Measurements from ENCODE around the gene FAM222A. TPM values are rescaled to one million over a fixed set of nuclear protein-coding genes. Genes with fewer than 3 reads are reported as not detected.

The FAM222A gene
- total RNA-seq, 1 donor from 2014 or later = 6.2 TPM

DNA sequence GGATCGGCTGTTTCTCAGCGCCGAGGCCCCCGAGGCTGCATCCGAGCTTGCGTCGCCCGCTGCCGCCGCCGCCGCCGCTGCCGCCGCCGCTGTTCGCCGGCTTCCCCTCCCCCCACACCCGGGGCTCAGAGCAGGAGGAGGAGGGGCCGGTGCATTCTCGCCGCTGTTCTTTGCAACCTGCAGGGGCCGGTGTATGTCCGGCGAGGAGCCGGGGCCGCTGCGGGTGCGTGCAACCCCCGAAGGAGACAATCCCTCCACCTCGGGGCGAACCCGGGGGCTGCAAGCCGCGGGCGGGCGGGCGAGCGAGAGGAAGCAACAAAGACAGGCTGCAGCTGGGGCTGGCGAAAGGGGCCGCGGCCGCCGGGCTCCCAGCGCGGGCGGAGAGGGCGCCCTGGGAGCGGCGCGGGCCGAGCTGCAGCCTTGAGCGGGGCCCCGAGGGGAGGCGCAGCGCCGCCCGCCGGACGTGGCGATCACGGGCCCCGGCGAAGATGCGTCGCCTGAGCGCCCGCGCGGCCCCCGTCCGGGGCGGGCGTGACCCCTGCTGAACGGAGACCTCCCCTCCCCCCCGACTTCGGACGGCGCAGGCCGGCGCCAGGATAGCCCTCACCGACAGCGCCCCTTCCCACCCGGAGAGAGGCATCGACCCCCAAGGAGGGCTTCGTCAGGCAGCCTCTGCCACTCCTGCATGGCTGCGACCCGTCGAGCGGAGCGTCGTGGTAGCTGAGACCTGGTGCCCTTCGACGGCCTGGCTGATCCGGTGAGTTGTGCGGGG lies 702 bp downstream of the FAM222A start:
- intact Hi-C loops (cut with DNase I) = no loop called here
- peak; percentile 30 for ATAC-seq

DNA sequence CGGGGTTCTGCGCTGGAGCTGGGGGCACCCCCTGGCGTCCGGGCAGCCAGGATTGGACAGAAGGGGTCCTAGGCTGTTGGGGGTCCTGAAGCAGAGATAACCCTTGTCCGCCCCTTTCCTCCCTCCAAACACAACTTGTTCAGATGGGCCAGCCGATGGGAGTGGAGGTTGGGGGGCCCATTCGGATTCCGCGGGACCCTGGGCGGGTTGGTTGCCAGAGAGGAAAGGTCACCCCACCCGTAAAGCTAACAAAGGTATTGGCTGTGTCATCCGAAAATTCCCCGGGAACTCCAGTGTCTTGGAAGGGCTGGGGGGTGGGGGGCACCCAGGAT lies 1.3 kb downstream of the FAM222A start:
- intact Hi-C loops (cut with DNase I) = no loop called here
- peaks cover 52% of the 10 kb centered on the region for H3K27me3 ChIP-seq
- DNase-seq = no peak
- H3K27ac ChIP-seq = no peak overlapping the region
- no peaks in the 10 kb centered on the region for H3K9me3 ChIP-seq
- ATAC-seq = no peak
- H3K4me1 ChIP-seq = peaks cover 17% of the 10 kb centered on the region
- peak overlapping the region; percentile 65 for H3K4me3 ChIP-seq
- TF ChIP-seq, protein P1, sequence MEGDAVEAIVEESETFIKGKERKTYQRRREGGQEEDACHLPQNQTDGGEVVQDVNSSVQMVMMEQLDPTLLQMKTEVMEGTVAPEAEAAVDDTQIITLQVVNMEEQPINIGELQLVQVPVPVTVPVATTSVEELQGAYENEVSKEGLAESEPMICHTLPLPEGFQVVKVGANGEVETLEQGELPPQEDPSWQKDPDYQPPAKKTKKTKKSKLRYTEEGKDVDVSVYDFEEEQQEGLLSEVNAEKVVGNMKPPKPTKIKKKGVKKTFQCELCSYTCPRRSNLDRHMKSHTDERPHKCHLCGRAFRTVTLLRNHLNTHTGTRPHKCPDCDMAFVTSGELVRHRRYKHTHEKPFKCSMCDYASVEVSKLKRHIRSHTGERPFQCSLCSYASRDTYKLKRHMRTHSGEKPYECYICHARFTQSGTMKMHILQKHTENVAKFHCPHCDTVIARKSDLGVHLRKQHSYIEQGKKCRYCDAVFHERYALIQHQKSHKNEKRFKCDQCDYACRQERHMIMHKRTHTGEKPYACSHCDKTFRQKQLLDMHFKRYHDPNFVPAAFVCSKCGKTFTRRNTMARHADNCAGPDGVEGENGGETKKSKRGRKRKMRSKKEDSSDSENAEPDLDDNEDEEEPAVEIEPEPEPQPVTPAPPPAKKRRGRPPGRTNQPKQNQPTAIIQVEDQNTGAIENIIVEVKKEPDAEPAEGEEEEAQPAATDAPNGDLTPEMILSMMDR (IDR thresholded peaks at IDR 0.05) = no peak
- H3K36me3 ChIP-seq = no peaks in the 10 kb centered on the region

More for the DNA sequence above, 702 bp downstream of the FAM222A start:
- Histone ChIP-seq H3K4me3 (peak overlapping the region; percentile 65), H3K27ac (no peak overlapping the region), H3K4me1 (peaks cover 17% of the 10 kb centered on the region), H3K36me3 (no peaks in the 10 kb centered on the region), H3K27me3 (peaks cover 52% of the 10 kb centered on the region), H3K9me3 (no peaks in the 10 kb centered on the region)
- TF ChIP-seq, protein P1 (IDR thresholded peaks at IDR 0.05) = peak; percentile 23
- peak; percentile 86 for DNase-seq

DNA sequence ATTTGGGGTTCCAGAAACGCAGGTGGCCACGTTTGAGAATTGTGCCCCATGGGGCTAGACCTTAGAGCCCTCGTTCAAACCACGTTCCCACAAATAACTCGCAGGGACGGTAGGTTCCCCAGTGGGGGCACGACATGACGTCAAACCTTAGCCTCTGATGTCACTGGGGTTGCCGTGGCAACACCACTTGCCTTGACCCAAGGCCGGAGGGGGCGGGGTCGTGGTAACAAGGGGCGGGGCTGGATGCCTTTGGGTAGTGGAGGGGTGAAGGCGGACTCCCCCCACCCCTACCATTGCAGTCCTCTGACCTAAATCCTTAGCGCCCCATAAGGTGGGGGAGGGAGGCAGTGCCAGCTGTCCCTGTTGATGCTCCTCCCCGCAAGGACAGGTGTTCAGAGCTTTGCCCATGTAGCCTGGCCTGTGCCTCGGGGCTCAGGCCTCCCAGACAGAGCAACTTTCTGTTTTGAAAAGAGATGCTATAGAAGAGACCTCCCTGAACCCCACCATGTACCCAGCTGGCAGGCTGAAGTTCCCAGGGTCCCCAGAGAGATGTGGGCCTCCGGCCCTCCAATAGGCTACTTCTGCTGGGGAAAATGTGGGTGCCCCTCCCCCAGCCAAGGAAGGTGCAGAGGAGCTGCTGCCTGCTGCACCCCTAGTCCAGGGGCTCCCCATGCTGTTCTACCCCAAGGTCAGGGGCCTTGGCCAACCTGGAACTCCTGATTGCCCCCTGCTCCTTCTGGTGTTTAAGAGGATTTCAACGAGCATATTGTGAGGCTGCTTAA lies 1.9 kb downstream of the FAM222A start:
- no peaks in the 10 kb centered on the region for H3K36me3 ChIP-seq
- no peak for ATAC-seq
- H3K4me3 ChIP-seq = peak overlapping the region; percentile 65
- TF ChIP-seq, protein P1 (IDR thresholded peaks at IDR 0.05) = no peak
- no peak for DNase-seq
- intact Hi-C loops (cut with DNase I) = no loop called here
- no peaks in the 10 kb centered on the region for H3K9me3 ChIP-seq
- H3K4me1 ChIP-seq = peaks cover 17% of the 10 kb centered on the region
- no peak overlapping the region for H3K27ac ChIP-seq
- H3K27me3 ChIP-seq = peaks cover 50% of the 10 kb centered on the region

DNA sequence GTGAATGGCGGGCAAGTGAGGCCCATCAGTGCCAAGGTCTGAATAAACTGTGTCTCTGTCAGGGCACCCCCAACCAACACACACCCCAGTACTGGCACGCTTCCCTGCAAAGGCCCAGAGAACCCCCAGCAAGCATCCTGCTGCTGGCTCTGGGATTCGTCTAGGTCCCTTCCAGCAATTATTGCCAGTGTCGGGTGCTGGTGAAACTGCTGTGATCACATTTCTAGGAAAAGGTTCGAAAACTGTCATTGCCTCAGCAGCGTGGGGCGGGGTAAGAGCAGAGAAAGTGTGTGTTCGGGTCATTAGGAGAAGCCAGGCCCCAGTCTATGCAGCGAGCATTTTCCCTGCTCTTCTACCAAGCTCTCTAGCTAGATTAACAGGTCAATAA lies 2.5 kb downstream of the FAM222A start:
- TF ChIP-seq, protein P1 (IDR thresholded peaks at IDR 0.05) = no peak
- ATAC-seq (no peak), DNase-seq (no peak)
- H3K9me3 ChIP-seq = no peaks in the 10 kb centered on the region
- peaks cover 17% of the 10 kb centered on the region for H3K4me1 ChIP-seq
- no peaks in the 10 kb centered on the region for H3K36me3 ChIP-seq
- no peak overlapping the region for H3K4me3 ChIP-seq
- peaks cover 44% of the 10 kb centered on the region for H3K27me3 ChIP-seq
- intact Hi-C loops (cut with DNase I) = no loop called here
- no peak overlapping the region for H3K27ac ChIP-seq

DNA sequence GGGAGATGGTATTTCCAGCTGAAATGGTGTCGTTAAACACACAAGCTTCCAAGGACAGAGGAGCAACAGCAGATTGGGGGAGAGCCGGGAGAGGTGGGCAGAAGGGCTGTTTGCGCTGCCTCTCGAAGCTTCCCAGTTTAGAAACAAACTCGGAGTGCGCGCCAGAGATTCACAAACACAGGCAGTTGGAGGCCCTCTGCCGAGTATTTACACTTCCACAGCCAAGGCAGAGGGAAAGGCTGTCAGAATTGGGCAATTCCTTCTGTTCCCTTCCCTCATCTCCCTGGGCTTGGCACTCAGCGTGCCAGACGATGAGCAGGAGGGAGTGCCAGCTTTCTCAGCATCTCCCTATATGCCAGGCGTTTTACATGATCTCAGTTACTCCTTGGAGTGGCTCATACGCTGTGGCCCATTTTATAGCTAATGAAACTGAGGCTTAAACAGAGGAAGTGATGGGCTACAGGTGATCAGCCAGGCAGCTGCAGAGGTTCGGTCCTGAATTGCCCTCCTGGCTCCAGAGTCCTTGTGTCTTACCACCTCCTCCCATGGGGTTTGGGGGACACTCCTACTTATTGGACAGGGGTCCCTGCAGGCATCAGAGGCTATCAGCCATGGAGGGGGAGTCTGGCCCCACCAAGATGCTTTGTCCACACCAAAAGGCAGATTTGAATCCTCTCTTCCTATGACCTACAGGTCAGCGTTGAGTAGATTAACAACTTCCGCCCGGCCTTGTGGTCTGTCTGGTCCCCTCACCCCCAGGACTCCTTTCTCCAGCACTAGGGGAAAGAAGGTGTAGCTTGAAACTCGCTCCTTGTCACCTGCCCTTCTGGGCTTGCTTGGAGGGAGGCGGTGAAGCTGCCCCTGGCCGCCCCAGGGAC lies 3.1 kb downstream of the FAM222A start:
- Histone ChIP-seq H3K36me3 (no peaks in the 10 kb centered on the region), H3K4me3 (no peak overlapping the region), H3K27me3 (peaks cover 37% of the 10 kb centered on the region), H3K27ac (no peak overlapping the region), H3K4me1 (peaks cover 17% of the 10 kb centered on the region), H3K9me3 (no peaks in the 10 kb centered on the region)
- intact Hi-C loops (cut with DNase I) = no loop called here
- DNase-seq (no peak), ATAC-seq (no peak)
- TF ChIP-seq, protein P1 (IDR thresholded peaks at IDR 0.05) = no peak
